GM21447 (cell line): ENCODE results near the gene PDZRN4.
"Not testable (repeated sequence)": the region's sequence is repeated elsewhere in the genome, so short reads cannot be mapped to it uniquely, and the experiment has no call there.

ENCODE experiments used
- ATAC-seq: cut with Tn5 transposase; IDR thresholded peaks from one replicate; pipeline ENCODE4 v1.9.1; 2021; ENCODE audit not compliant: unreplicated experiment

The PDZRN4 gene

DNA sequence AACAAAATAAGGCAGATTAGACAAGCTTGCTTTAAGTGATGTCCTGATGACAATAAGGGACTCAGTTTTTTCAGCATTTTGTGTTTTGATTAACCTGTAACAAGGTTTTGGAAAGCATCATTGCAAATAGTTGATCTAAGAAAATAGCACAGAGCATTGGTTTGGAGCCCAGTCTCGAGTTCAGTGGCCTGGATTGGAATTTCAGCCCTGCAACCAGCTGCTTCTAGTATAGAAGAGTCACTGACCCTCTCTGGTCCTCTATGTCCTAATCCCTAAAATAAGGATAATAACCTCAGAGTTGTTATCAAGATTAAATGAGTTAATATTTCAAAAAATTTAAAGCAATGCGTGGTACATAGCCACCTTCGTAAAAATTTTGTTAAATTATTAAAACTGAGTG is 25.5 kb downstream of the PDZRN4 start:
- ATAC-seq, result no peak

DNA sequence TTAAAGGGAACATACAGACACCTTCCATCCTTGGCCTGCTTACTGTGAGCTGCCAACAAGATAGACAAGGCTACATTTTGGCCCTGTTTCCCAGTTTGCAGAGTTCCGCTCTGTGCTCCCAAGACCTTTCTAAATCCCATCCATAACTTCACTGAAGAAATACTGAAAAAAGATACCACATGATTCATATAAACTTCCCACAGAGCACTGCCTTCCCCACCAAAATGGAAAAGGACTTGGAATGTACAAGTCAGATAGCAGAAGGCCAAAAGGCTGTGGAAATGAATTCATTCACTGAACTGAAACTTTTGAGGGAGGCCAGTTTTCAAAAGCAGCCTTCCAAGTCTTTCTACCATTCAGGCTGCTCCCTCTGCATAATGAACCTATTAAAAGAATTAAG is 29.6 kb downstream of the PDZRN4 start:
- no peak for ATAC-seq

DNA sequence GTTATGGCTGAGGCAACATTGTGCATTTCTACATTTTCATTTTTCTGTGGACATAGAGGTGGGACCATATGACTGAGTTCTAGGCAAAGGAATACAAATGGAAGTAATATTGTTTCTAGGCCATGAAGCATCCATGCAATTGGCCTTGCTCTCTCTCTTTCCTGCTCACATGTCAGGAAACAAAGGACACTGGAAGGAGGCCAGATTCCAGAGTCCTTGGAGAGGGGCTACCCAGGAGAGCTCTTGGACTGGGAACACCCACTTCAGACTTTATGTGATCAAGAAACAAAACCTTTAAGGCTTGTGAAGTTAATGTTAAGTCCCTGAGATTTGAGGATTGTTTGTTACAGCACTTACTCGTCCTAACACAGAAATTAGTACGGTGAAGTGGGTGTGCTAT is 32.8 kb downstream of the PDZRN4 start:
- ATAC-seq, result no peak

DNA sequence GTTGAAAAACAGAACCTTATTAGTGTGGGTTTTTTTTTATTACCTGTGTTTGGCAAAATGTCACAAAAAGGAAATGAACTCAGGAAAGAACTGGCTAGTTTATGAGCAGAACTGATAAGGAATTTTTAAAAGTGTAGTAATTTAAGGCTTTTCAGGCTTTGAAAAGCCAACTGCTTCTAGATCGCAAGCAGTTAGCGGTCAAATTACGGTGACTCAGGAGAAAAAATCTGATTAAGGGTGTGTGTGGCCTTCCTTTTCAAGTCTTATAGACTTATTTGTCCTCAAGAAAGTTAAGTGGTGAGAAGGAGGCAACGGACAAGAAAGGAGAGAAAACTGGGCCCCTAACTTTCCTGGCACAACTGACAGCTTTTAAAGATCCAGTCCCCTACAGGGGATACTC is 33.4 kb downstream of the PDZRN4 start:
- no peak for ATAC-seq

DNA sequence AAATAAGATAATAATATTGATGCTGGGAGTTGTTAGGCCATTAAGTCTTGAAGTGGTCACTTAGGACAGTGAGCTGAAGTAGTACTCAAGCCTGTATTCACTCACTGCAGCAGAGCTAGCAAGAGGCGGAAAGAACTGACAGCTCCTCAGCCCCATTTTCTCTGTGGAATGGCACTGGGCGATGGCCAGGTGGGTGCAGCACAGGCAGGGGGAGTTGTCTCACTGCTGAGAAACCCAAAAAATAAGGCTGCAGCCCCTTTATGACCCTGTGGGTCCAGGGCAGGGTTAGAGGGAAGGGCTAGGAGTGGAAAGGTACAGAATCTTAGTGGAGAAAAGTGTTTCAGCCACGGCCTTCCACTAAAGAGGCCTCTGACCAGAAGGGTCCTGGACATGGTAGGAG is 35.5 kb downstream of the PDZRN4 start:
- ATAC-seq, result no peak

DNA sequence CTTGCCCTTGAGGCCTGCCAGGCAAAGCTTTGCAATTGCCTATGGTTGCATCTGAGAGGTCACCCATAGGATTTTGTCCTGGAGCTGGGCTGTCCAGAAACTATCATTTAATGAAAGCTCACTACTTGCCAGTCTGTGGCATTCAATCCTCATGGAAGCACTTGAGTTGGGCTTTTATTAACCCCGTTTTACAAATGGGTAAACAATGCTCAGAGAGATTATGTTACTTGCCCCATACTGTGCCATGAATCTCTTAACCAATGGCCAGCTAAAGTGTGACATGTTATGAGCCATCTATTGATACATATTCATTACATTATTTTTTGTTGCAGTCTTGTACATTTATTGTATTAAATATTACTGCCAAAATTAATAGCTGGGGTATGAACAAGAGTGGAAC is 35.9 kb downstream of the PDZRN4 start:
- ATAC-seq, result no peak

DNA sequence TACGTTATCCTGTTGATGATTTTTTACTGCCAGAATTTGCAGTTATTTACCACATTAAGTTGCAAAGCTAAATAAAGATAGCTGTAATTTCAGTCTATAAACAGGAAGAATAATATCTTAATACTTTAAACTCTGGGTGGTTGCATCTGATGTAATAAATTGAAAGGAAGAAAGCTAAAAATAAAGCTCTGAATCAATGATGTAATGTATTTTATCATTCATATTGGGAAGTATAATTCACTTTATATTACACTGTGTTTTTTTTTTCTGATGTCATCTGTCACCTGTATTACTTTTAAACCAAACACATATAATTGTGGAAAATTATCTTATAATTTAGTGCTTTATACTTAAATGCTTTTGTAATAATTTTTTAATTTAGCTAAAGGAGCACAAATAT is 37.1 kb downstream of the PDZRN4 start:
- ATAC-seq, result no peak

DNA sequence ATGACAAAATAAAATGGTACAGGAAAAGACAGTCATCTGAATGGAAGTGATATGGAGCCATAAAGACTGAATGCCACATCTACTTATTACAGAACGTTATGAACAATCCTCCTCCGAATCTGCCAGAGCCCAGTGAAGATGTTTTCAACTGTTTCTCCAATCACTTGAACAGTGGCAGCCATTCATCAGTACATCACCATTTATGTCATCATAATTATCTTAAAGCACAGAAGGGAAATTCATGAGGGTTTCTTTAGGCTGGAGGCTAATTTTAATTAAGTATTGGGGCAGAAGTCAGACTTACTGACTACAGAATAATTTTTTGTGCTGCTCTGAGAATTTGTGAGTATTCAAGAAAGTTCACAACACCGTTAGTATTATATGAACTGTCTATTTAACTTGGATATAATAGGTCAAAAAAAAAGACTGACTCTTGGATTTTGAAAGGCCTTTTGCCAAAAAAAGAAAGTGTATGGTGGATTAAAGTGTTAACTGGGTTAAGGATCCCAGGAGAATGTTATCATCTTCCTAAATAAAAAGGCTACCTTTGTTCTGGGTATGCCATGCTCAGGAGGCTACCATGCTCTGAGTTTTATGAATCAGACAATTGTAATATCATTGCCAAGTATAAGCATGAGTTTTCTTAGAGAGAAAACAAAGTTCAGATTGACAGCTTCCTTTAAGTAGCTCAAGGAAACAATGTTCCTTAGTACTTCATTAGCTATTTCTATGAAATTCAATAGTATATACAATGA is 40.1 kb downstream of the PDZRN4 start:
- ATAC-seq, result no peak

DNA sequence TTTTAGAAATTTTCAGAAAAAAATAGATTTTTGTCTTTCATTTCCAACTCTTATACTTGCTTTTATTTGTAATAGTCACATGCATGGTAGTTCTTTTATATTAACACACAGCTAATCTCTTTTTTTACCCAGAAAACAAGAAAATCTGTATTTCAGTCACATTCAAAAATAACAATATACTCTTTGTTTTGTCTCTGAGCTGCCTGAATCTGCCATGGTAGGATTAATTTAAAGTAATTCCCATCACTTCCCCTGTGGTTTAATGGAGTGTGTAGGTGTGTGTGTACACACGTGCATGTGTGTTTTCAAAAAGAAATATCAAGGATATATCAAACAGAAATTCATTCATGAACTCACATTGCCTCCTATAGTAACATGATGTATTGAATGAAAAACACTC is 42.6 kb downstream of the PDZRN4 start:
- no peak for ATAC-seq

DNA sequence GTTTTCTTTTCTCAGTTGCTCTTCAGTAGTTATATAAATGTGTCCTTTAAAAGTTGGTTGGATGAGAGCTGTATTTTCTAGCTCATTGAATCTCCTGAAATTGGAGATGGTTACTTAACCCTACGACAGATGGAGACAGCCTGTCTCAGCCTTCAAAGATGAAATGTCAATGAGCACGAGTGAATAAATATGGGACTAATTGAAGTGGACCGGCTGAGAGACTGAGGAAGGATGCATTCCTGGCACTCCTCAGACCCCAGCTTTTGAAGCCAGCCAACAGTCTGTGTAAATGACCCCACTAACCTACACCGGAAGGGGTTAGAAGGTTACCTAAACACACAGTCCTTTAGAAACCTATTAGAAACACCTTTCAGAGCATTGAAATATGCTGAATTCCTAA is 46.6 kb downstream of the PDZRN4 start:
- ATAC-seq, result no peak

DNA sequence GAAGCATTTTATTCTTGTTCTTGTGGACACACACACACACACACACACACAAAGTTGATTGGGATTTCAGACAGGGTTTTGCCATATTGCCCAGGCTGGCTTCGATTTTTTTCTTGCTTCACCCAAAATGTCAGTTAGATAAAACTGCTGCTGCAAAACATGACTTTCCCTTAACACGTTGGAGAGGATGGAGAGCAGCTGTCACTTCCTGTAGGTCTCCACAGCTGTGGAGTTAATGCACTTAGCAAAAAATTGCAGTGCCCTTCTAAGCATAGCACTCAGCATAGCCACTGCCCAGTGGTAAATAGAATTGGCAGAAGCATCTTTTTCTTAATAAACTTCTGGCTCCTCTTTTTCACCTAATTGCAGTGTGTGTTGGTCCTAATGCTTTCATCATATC is 54.5 kb downstream of the PDZRN4 start:
- ATAC-seq, result no peak

DNA sequence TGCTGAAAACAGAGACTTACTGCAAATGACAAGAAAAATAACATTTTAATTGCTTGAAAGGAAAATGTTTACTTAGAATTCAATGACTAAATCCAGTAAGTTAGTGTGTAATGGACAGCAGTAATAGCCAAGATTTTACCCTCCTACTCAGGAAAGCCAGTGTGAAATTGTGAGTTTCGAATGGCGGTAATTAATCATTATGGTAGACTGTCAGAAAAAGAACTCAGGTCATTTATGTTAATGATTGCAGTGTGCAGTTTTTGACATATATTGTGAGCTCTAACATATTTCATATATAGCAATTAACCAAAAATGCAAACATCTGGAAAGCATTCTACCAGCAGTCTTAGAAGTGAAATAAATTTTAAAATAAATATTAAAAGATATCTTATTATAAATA is 60.3 kb downstream of the PDZRN4 start:
- ATAC-seq, result no peak

DNA sequence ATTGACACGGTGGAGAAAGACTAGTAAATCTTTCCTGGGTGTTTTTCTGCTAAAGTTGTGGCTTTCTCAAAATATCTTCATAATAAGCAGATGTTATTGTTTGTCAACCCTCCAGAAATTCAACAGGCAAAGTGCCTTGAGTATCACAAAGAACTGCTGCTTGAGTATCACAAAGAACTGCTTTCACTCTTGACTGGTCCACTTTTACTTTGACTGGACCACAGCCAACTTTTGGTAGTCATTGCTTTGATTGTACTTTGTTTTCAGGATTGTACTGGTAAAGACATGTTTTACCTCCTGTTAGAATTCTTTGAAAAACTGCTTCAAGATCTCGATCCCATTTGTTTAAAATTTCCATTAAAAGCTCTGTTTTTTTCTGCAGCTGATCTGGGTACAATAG is 62.6 kb downstream of the PDZRN4 start:
- no peak for ATAC-seq

DNA sequence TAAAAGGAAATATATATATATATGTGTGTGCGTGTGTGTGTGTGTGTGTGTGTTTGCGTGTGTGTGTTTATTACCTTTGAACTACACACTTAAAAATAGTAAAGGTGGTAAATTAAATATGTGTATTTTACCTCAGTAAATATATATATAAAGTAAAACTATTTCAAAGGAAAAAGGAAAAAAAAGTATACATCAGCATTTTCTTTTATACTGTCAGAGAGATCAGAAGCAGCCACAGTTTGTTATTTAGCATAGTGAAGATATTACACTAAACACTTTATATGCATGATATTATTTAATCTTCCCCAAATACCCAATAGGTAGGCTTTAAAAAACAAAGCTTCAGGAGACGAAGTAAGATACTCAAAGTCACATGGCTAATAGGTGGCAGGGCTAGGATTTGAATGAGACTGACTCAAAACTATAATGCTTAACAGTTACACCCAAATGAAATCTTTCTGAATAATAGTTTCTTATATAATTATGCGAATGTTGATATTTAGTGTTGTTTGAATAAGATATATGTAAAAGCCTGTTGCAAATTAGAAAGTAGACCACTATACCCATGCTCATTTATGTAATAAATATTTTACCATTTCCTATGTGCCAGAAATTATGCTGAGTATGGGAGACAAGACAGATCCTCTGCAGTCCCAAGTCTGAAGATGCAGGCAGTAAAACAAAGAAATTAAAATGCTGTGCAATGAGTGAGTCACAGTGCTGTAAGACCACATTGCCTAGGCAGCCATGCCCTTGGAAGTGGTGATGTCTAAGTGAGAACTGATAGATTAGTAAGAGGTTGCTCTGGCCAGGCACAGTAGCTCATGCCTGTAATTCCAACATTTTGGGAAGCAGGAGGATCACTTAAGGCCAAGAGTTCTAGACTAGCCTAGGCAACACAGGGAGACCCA is 66.1 kb downstream of the PDZRN4 start:
- ATAC-seq, result no peak

DNA sequence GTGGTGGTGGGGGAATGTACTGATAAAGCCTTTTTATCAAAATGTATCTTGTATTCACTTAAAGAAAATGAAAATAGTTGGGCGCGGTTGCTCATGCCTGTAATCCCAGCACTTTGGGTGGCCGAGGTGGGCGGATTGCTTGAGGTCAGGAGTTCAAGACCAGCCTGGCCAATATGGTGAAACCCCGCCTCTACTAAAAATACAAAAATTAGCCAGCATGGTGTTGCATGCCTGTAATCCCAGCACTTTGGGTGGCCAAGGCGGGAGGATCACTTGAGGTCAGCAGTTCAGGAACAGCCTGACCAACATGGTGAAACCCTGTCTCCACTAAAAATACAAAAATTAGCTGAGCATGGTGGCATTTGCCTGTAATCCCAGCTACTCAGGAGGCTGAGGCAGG is 75.1 kb downstream of the PDZRN4 start:
- not testable (repeated sequence) for ATAC-seq

DNA sequence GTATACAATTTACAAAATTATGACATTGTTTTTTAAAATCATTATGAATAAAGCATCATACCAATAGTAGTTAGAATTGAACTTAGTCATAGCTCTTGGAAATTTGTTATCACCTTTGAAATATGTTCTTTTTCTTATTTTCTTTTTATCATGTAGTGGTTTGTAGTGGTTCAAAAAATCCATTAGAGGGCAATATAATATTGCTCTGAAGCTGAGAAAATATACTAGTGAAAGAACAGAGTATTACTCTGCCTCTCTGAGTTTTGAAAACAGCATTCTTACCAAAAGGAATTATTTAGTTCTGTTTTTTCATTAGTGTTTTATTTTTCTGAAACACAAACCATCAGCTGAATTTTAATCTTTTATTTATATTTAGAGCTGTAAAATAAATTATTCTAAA is 76.2 kb downstream of the PDZRN4 start:
- ATAC-seq, result no peak

DNA sequence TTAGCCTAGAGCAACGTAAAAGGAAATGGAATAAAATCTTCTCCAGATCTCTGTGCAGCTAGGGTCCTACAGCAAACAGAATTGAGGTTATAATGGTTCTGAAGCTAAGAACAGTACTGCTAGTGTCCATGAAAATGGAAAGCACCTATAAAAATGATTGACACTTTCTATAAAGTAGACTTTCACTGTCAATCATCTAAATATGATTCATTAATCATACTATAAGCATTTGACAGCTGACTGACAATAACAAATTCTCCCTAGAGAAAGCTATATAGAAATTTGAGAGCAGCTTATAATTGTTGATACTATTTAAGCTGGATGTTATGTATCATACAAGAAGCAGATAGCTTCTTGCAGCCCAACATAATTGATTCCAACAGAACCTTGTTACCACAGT is 80.9 kb downstream of the PDZRN4 start:
- no peak for ATAC-seq

DNA sequence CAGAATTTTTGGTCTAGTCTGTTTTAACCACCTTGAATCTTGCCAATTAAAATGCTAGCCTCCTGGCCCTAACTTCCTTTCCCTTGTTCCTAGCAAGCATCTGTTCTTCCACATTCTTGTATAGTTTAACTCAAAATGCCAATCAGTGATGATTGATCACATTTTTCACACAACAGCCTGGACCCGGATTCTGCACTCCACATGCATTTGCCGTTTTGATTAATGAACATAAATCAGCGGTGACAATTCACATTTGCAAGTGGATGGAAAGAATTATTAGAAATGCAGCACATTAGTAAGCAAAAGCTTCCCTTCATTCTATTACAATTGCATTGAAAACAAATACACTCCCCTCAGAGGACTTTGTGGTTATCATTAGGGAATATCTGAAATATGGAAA is 83.4 kb downstream of the PDZRN4 start:
- no peak for ATAC-seq

DNA sequence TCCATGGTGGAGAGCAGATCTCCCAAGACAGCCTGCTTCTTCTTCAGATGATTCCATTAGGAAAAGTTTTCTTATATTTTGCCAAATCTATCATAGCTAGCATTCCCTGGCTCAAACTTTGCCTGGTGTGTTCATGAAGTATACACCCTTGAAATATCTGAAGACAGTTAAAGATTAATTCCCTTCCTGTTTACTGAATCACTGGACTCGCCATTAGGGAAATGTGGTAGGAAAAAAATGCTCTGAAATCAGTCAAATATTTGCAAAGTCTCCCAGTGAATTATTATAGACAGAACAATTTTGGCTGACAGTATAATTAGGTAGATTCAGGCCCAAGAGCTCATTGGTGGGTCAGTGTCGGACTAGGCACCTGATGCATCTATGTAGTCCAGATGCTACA is 86.5 kb downstream of the PDZRN4 start:
- ATAC-seq, result no peak

DNA sequence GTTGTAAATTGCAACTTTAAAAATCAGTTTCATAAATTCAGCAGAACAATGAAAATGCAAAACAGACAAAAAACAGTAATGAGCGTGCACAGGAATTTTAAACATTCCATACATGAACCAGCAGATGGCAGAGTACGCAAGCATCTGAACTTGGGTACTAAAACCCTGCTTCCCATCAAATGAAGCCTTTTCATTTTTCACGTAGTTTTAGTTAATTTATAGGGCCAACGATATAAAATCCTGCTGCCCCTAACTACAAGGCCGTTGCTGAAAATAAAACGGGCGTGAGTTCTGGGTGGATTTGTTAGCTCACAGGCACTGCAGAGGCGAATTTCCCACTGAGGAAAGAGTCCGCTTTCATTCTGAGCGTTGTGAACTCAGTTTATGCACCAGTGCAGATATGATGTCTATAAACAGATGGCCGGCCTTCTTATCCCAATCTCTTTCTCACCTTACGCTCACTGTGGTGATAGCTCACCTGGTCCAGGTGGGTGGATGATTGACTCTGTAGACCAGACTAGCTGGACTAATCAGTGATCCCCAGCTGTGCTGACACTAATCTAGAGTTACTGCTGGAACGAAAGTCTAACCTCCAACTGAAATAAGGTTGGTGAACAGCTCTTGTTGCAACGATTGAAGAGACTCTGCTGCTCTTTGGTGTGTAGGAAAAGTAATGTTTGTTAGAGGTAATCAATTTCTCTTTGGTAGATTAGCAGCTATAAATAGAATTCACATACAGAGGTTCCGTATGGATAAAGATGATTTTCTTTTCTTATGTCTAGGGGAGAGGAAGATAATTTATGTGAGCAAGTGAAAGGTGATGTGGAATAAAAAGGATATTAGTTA is 89.2 kb downstream of the PDZRN4 start:
- ATAC-seq, result no peak

DNA sequence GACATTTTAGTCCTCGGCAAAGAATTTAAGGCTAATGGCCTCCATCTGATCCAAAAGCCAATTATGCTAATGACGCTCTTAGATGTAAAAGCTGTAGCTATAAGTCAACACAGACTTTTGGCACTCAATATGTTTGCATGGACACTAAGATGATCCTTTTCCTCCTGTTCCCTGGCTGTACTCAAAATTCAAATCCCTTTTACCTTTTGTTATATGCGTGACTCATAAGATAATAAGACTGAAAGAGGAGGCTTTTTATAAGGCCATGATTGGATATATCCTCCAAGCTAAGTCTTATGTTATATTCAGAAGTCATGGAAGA is 89.8 kb downstream of the PDZRN4 start:
- ATAC-seq, result no peak
